Upper lobe of left lung (tissue), 6 donors: ENCODE data around the gene MRPL11. TPM values are rescaled to one million over a fixed set of nuclear protein-coding genes. Genes with fewer than 3 reads are reported as not detected.

Experiments
- ATAC-seq, 2 donors: fragments of 200-7000 bp; cut with Tn5 transposase; one replicate each; pipeline ENCODE4 v1.9.1; 2022; ENCODE audit warnings: mild to moderate bottlenecking in 2 of 2, moderate library complexity in 2 of 2; ENCODE audit not compliant: low FRiP score in 2 of 2
- DNase-seq, 2 donors: peaks; one replicate each; pipeline ENCODE4 v3.0.0-alpha.2; 2019 to 2020
- H3K27ac ChIP-seq, 4 donors: fragments of 200-600 bp; sonication (generic); one replicate each; pipeline ENCODE4 v1.5.1; 2016 to 2019
- H3K27me3 ChIP-seq, 4 donors: fragments of 200-600 bp; sonication (generic); one replicate each; pipeline ENCODE4 v1.5.1; 2017 to 2019
- H3K36me3 ChIP-seq, 4 donors: fragments of 200-600 bp; sonication (generic); one replicate each; pipeline ENCODE4 v1.5.1; 2016 to 2019
- H3K4me1 ChIP-seq, 4 donors: fragments of 200-600 bp; sonication (generic); one replicate each; pipeline ENCODE4 v1.5.1; 2018 to 2019
- H3K4me3 ChIP-seq, 4 donors: fragments of 200-600 bp; sonication (generic); one replicate each; pipeline ENCODE4 v1.5.1; 2017 to 2019; ENCODE audit warnings: mild to moderate bottlenecking in 2 of 4, moderate library complexity in 1 of 4
- H3K9me3 ChIP-seq, 4 donors: fragments of 200-600 bp; sonication (generic); one replicate each; pipeline ENCODE4 v1.5.1; 2018 to 2019
- CTCF ChIP-seq, 6 experiments: fragments of 450-650 bp in 4 of 6; fragments of 200-600 bp in 2 of 6; sonication (generic) in 2 of 6; IDR thresholded peaks; one replicate each; pipeline ENCODE4 v1.5.1; 2016 to 2019; ENCODE audit warnings: antibody characterized with exemption in 6 of 6
- EP300 ChIP-seq, 4 donors: sonication (generic); formaldehyde crosslinking; IDR thresholded peaks; one replicate each; pipeline ENCODE4 v1.5.1; 2017; ENCODE audit warnings: antibody characterized with exemption in 4 of 4, control low read depth in 2 of 4
- POLR2A ChIP-seq, 4 donors: fragments of 450-650 bp; IDR thresholded peaks; one replicate each; pipeline ENCODE4 v1.5.1; 2016 to 2017; ENCODE audit warnings: antibody characterized with exemption in 4 of 4, mild to moderate bottlenecking in 2 of 4
- POLR2AphosphoS5 ChIP-seq, 2 donors: sonication (generic); formaldehyde crosslinking; IDR thresholded peaks; one replicate each; pipeline ENCODE4 v1.5.1; 2017; ENCODE audit warnings: antibody characterized with exemption in 2 of 2
- WGBS, 2 donors: methylation state at CpG; one replicate each; pipeline ENCODE4 v1.1.5; 2017 to 2018; 5-methylcytosine and 5-hydroxymethylcytosine counted together
- total RNA-seq, 6 donors: library from RNA; depleted of rRNA in 4 of 6; stranded (reverse); fragments of >200 nt in 4 of 6; gene quantifications; one replicate each; pipeline versions ENCODE4 v1.1.0 to v1.2.1, GENCODE V29; 2016 to 2021
- donor health status: DM: no; HTN: no; CAD: no; lungs with moderate emphysema.
- donor health status: DM: no; HTN: yes; CAD: no; lungs with severe emphysema.

Gene MRPL11
- total RNA-seq, 6 donors from 2014 or later: 25.3 to 44.8 (median 33.0) TPM

DNA sequence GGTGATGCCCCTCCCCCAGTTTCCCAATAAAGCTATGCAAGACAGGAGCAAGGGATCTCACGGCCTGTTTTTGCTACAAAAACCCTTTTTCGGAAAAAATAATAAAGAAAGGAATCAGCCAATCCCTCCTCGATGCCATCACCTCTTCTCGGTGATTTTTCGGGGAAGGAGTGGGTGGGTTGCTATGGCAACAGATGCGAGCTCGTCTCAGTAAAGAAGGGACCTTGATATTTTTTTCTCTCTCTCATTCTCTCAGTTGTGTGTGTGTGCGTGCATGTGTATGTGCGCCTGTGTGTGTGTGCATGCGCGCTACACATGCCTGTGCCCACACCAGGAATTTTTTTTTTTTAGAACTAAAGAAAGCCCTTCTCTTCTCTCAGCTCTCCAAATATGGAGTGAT, 21.6 kb downstream of the MRPL11 start:
- Histone ChIP-seq H3K9me3 (no peaks in the 10 kb centered on the region), H3K36me3 (no peaks in the 10 kb centered on the region), H3K27ac (no peak overlapping the region), H3K27me3 (peaks cover 0 to 10% (median 2%) of the 10 kb centered on the region in 4 donors), H3K4me3 (no peak overlapping the region), H3K4me1 (peaks cover 0 to 14% (median 5%) of the 10 kb centered on the region in 4 donors)
- WGBS, 2 donors: 69 to 71% methylated on average over 11 of the region's 11 CpGs
- DNase-seq (no peak), ATAC-seq (no peak)
- TF ChIP-seq POLR2A (IDR thresholded peaks at IDR 0.05) (no peak), EP300 (IDR thresholded peaks at IDR 0.05) (no peak), CTCF (IDR thresholded peaks at IDR 0.05) (no peak), POLR2AphosphoS5 (IDR thresholded peaks at IDR 0.05) (no peak)

- DNase-seq (no peak), ATAC-seq (no peak)
- Histone ChIP-seq H3K9me3 (no peaks in the 10 kb centered on the region), H3K27ac (no peak overlapping the region), H3K4me1 (peaks cover 0 to 7% (median 2%) of the 10 kb centered on the region in 4 donors), H3K4me3 (no peak overlapping the region), H3K36me3 (no peaks in the 10 kb centered on the region), H3K27me3 (peaks cover 0 to 7% (median 2%) of the 10 kb centered on the region in 4 donors)
- 43 to 50% methylated on average over 2 of the region's 2 CpGs for WGBS, 2 donors
- TF ChIP-seq EP300 (IDR thresholded peaks at IDR 0.05) (no peak), POLR2A (IDR thresholded peaks at IDR 0.05) (no peak), CTCF (IDR thresholded peaks at IDR 0.05) (no peak), POLR2AphosphoS5 (IDR thresholded peaks at IDR 0.05) (no peak)
These were observed 23.2 kb downstream of the MRPL11 start for GRCh38 chr11:66415423-66415822.

DNA sequence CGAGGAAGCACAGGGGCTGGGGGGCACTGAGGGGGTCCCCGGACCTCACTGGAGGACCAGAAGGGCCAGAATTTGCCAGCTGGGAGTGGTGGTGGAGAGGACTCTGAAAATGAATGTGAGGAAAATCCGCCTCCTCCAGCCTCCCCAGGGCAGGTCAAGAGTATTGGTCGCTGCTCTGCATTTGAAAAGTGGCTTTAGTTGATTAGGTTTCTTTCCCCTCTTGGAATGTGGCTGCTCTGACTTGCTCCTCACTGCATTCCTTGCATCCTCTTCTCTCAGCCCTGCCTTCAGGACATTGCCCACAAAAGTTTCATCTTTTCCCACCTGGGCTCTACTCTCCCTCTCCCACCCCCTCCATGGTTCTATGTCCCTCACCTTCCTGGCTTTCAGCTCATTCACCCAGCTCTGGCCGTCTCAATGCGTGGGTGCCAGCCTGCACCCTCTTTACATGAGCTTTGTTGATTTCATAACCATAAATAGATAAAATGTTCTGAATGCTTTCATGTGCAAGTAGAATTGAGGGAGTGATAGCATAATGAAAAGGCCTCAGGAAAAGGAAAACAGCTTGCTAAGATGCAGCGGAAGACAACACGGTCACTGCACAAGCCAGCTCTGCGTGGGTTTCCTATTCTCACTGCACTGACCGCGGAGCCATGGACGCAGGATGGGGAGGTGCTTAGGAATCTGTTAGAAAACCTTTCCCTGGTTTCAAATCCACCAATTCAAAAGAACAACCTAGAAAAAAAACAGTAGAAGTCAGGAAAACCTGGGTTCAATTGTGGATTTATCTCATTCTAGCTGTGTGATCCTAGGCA, 24.3 kb downstream of the MRPL11 start:
- TF ChIP-seq POLR2A (IDR thresholded peaks at IDR 0.05) (no peak), POLR2AphosphoS5 (IDR thresholded peaks at IDR 0.05) (no peak), EP300 (IDR thresholded peaks at IDR 0.05) (no peak), CTCF (IDR thresholded peaks at IDR 0.05) (no peak)
- Histone ChIP-seq H3K27me3 (peaks cover 0 to 2% (median under 1%) of the 10 kb centered on the region in 4 donors), H3K27ac (no peak overlapping the region), H3K36me3 (no peaks in the 10 kb centered on the region), H3K4me1 (peaks cover 0 to 8% (median 2%) of the 10 kb centered on the region in 4 donors), H3K9me3 (no peaks in the 10 kb centered on the region), H3K4me3 (no peak overlapping the region)
- ATAC-seq (no peak), DNase-seq (peak in 1 of 2 donors; percentile 30)
- WGBS, 2 donors: 55 to 63% methylated on average over 12 of the region's 12 CpGs

- no peaks in the 10 kb centered on the region for H3K36me3 ChIP-seq
- ATAC-seq: no peak
- peaks cover 5 to 16% (median 9%) of the 10 kb centered on the region in 4 donors for H3K4me1 ChIP-seq
- H3K9me3 ChIP-seq: no peaks in the 10 kb centered on the region
- no peak overlapping the region for H3K4me3 ChIP-seq
- WGBS, 2 donors: 70 to 82% methylated on average over 6 of the region's 6 CpGs
- TF ChIP-seq POLR2A (IDR thresholded peaks at IDR 0.05): no peak
- TF ChIP-seq POLR2AphosphoS5 (IDR thresholded peaks at IDR 0.05): no peak
- no peak for TF ChIP-seq CTCF (IDR thresholded peaks at IDR 0.05)
- TF ChIP-seq EP300 (IDR thresholded peaks at IDR 0.05): no peak
- DNase-seq: peak in 1 of 2 donors; percentile 58
- H3K27me3 ChIP-seq: peaks cover 0 to 7% (median 2%) of the 10 kb centered on the region in 4 donors
- no peak overlapping the region for H3K27ac ChIP-seq
These were observed 25.5 kb downstream of the MRPL11 start for GRCh38 chr11:66413167-66413566.
